MG63 (cell line): ENCODE results near the gene CEP68. TPM values are rescaled to one million over a fixed set of nuclear protein-coding genes. Genes with fewer than 3 reads are reported as not detected.
A peak's percentile ranks its signal among the peaks of the same experiment; 100 is the strongest.
"Not testable (repeated sequence)": the region's sequence is repeated elsewhere in the genome, so short reads cannot be mapped to it uniquely, and the experiment has no call there.

Experiments
- DNase-seq: peaks from one replicate; pipeline ENCODE4 v3.0.0-alpha.2; 2020
- H3K27me3 ChIP-seq: fragments of 250-450 bp; sonication (Bioruptor Pico); 2 replicates; pipeline ENCODE4 v1.5.1; 2020; ENCODE audit warnings: mild to moderate bottlenecking, moderate library complexity
- H3K36me3 ChIP-seq: fragments of 250-450 bp; sonication (Bioruptor Pico); 2 replicates; pipeline ENCODE4 v1.5.1; 2020; ENCODE audit warnings: mild to moderate bottlenecking, moderate library complexity
- H3K4me3 ChIP-seq: fragments of 250-450 bp; sonication (Bioruptor Pico); 2 replicates; pipeline ENCODE4 v1.5.1; 2020; ENCODE audit warnings: mild to moderate bottlenecking, moderate library complexity
- H3K9me3 ChIP-seq: fragments of 250-450 bp; sonication (Bioruptor Pico); 2 replicates; pipeline ENCODE4 v1.5.1; 2020; ENCODE audit warnings: mild to moderate bottlenecking, moderate library complexity
- total RNA-seq: library from RNA; depleted of rRNA; stranded (reverse); fragments of >200 nt; shearing (Covaris generic); gene quantifications from 2 replicates; pipeline ENCODE4 v1.2.3, GENCODE V29; 2014; ENCODE audit warnings: low replicate concordance; rRNA removed

The CEP68 gene
- total RNA-seq, result 4.5 and 4.9 TPM in 2 replicates

- no peaks in the 10 kb centered on the region for H3K27me3 ChIP-seq
- H3K36me3 ChIP-seq, result peaks cover 2% of the 10 kb centered on the region; the same call in 1 of the 2 replicates
Measured at GRCh38 chr2:65056215-65057053, at the start of gene CEP68. Gene CEP68 (plus strand): TSS chr2:65056416. CDS start chr2:65069445, 13,029 bp downstream.

GRCh38 chr2:65013776-65014175 is 42.4 kb upstream of the CEP68 start:
- no peaks in the 10 kb centered on the region for H3K27me3 ChIP-seq
- no peak for DNase-seq
- H3K9me3 ChIP-seq, result no peaks in the 10 kb centered on the region
- no peak overlapping the region for H3K4me3 ChIP-seq
- H3K36me3 ChIP-seq, result peaks cover 24% of the 10 kb centered on the region; the same call in 1 of the 2 replicates

More at GRCh38 chr2:65056215-65057053, at the start of gene CEP68:
- Histone ChIP-seq H3K4me3 (peak within 1 kb of the TSS; percentile 74), H3K9me3 (no peaks in the 10 kb centered on the region)
- DNase-seq, result peak; percentile 96

- Histone ChIP-seq H3K27me3 (no peaks in the 10 kb centered on the region), H3K4me3 (no peak overlapping the region), H3K36me3 (peaks cover 28% of the 10 kb centered on the region), H3K9me3 (no peaks in the 10 kb centered on the region)
- DNase-seq, result no peak
Measured at GRCh38 chr2:65015731-65016130, 40.5 kb upstream of the CEP68 start.

- Histone ChIP-seq H3K4me3 (no peak overlapping the region), H3K9me3 (no peaks in the 10 kb centered on the region), H3K27me3 (no peaks in the 10 kb centered on the region), H3K36me3 (peaks cover 34% of the 10 kb centered on the region)
- DNase-seq, result no peak
Measured at GRCh38 chr2:65016789-65017188, 39.4 kb upstream of the CEP68 start.

- Histone ChIP-seq H3K27me3 (no peaks in the 10 kb centered on the region), H3K4me3 (no peak overlapping the region), H3K36me3 (peaks cover 35% of the 10 kb centered on the region), H3K9me3 (no peaks in the 10 kb centered on the region)
- no peak for DNase-seq
Measured at GRCh38 chr2:65017335-65017734, 38.9 kb upstream of the CEP68 start.

GRCh38 chr2:65018141-65018582 is 38.1 kb upstream of the CEP68 start:
- Histone ChIP-seq H3K27me3 (no peaks in the 10 kb centered on the region), H3K4me3 (no peak overlapping the region), H3K9me3 (no peaks in the 10 kb centered on the region), H3K36me3 (peaks cover 38% of the 10 kb centered on the region)
- no peak for DNase-seq

GRCh38 chr2:65019010-65019409 is 37.2 kb upstream of the CEP68 start:
- no peaks in the 10 kb centered on the region for H3K27me3 ChIP-seq
- H3K9me3 ChIP-seq, result no peaks in the 10 kb centered on the region
- peaks cover 40% of the 10 kb centered on the region for H3K36me3 ChIP-seq
- no peak overlapping the region for H3K4me3 ChIP-seq
- DNase-seq, result no peak

GRCh38 chr2:65019675-65020195 is 36.5 kb upstream of the CEP68 start:
- peaks cover 40% of the 10 kb centered on the region for H3K36me3 ChIP-seq
- no peaks in the 10 kb centered on the region for H3K9me3 ChIP-seq
- H3K27me3 ChIP-seq, result no peaks in the 10 kb centered on the region
- H3K4me3 ChIP-seq, result no peak overlapping the region
- DNase-seq, result no peak

- DNase-seq, H3K4me3 ChIP-seq, H3K9me3 ChIP-seq, H3K27me3 ChIP-seq: not testable (repeated sequence)
- peaks cover 40% of the 10 kb centered on the region for H3K36me3 ChIP-seq
Measured at GRCh38 chr2:65020251-65020650, 36.0 kb upstream of the CEP68 start.

GRCh38 chr2:65020943-65021528 is 35.2 kb upstream of the CEP68 start:
- no peak for DNase-seq
- Histone ChIP-seq H3K4me3 (no peak overlapping the region), H3K9me3 (no peaks in the 10 kb centered on the region), H3K27me3 (no peaks in the 10 kb centered on the region), H3K36me3 (peaks cover 40% of the 10 kb centered on the region)

GRCh38 chr2:65021709-65022108 is 34.5 kb upstream of the CEP68 start:
- no peaks in the 10 kb centered on the region for H3K27me3 ChIP-seq
- H3K36me3 ChIP-seq, result peaks cover 39% of the 10 kb centered on the region
- DNase-seq, result no peak

GRCh38 chr2:65022189-65022588 is 34.0 kb upstream of the CEP68 start:
- Histone ChIP-seq H3K27me3 (no peaks in the 10 kb centered on the region), H3K4me3 (no peak overlapping the region), H3K9me3 (no peaks in the 10 kb centered on the region), H3K36me3 (peaks cover 36% of the 10 kb centered on the region)
- DNase-seq, result no peak

More at GRCh38 chr2:65021709-65022108, 34.5 kb upstream of the CEP68 start:
- no peaks in the 10 kb centered on the region for H3K9me3 ChIP-seq
- no peak overlapping the region for H3K4me3 ChIP-seq

GRCh38 chr2:65023742-65024141 is 32.5 kb upstream of the CEP68 start:
- no peak for DNase-seq
- Histone ChIP-seq H3K27me3 (no peaks in the 10 kb centered on the region), H3K9me3 (no peaks in the 10 kb centered on the region), H3K36me3 (peaks cover 25% of the 10 kb centered on the region), H3K4me3 (no peak overlapping the region)

- H3K4me3 ChIP-seq, result no peak overlapping the region
- peak; percentile 43 for DNase-seq
- H3K9me3 ChIP-seq, result no peaks in the 10 kb centered on the region
- peaks cover 25% of the 10 kb centered on the region for H3K36me3 ChIP-seq
- H3K27me3 ChIP-seq, result no peaks in the 10 kb centered on the region
Measured at GRCh38 chr2:65024149-65024829, 31.9 kb upstream of the CEP68 start.

- H3K36me3 ChIP-seq, result peaks cover 21% of the 10 kb centered on the region
- no peak for DNase-seq
- no peak overlapping the region for H3K4me3 ChIP-seq
- no peaks in the 10 kb centered on the region for H3K27me3 ChIP-seq
- H3K9me3 ChIP-seq, result no peaks in the 10 kb centered on the region
Measured at GRCh38 chr2:65025453-65026123, 30.6 kb upstream of the CEP68 start.

GRCh38 chr2:65026154-65026553 is 30.1 kb upstream of the CEP68 start:
- no peaks in the 10 kb centered on the region for H3K27me3 ChIP-seq
- DNase-seq, result no peak
- H3K9me3 ChIP-seq, result no peaks in the 10 kb centered on the region
- peaks cover 15% of the 10 kb centered on the region for H3K36me3 ChIP-seq
- H3K4me3 ChIP-seq, result no peak overlapping the region
